Panc1 (cell line): ENCODE measurements around the gene KRTAP13-2. TPM values are rescaled to one million over a fixed set of nuclear protein-coding genes. Genes with fewer than 3 reads are reported as not detected.

Experiments used
- ATAC-seq: fragments of 200-7000 bp; cut with Tn5 transposase; 2 replicates; pipeline ENCODE4 v1.9.1; 2020; ENCODE audit warnings: mild to moderate bottlenecking, moderate library complexity
- BruUV-seq: library from RNA; stranded (reverse); fragments of 400-500 nt; replicated peaks from 2 replicates; lab custom pipeline; 2021; lab: Mats Ljungman, UMichigan
- CTCF ChIA-PET: fragments of 300-600 bp; sonication (Branson Sonifier 250); formaldehyde crosslinking; loops from one replicate; lab custom pipeline; 2022; ENCODE audit warnings: antibody characterized with exemption; lab: Charles Lee
- POLR2A ChIA-PET: fragments of 300-600 bp; sonication (Branson Sonifier 250); formaldehyde crosslinking; loops from one replicate; lab custom pipeline; 2022; ENCODE audit warnings: antibody characterized with exemption; lab: Charles Lee
- DNase-seq: peaks from one replicate; pipeline ENCODE4 v3.0.0-alpha.2; 2010; ENCODE audit warnings: low read depth, low spot score
- H3K27ac ChIP-seq: 2 replicates; pipeline ENCODE4 v1.5.1; 2011; ENCODE audit warnings: mild to moderate bottlenecking, low read length, inconsistent platforms
- H3K27me3 ChIP-seq: fragments of 200-500 bp; sonication (Bioruptor generic); 2 replicates; pipeline ENCODE4 v1.6.0; 2014; ENCODE audit warnings: low read length, inconsistent platforms; ENCODE audit not compliant: control insufficient read depth, insufficient read depth
- H3K36me3 ChIP-seq: fragments of 200-500 bp; sonication (Bioruptor generic); 2 replicates; pipeline ENCODE4 v1.5.1; 2014; ENCODE audit warnings: inconsistent platforms, mild to moderate bottlenecking, low read length, moderate library complexity; ENCODE audit not compliant: control insufficient read depth, insufficient read depth
- H3K4me1 ChIP-seq: 2 replicates; pipeline ENCODE4 v1.5.1; 2011; ENCODE audit warnings: inconsistent platforms, mild to moderate bottlenecking, low read length, moderate library complexity; ENCODE audit not compliant: control insufficient read depth, insufficient read depth
- H3K4me3 ChIP-seq, 2 experiments: 2 replicates each; pipeline ENCODE4 v1.5.1; 2011 to 2012; ENCODE audit warnings: low read depth in 2 of 2, low read length in 2 of 2, mild to moderate bottlenecking in 2 of 2, inconsistent platforms in 1 of 2, moderate library complexity in 1 of 2
- H3K9me3 ChIP-seq: fragments of 200-500 bp; sonication (Bioruptor generic); 2 replicates; pipeline ENCODE4 v1.5.1; 2014; ENCODE audit warnings: low read depth, mild to moderate bottlenecking, inconsistent platforms, low read length, moderate library complexity; ENCODE audit not compliant: control insufficient read depth, insufficient read depth
- CTCF ChIP-seq: fragments of 450-650 bp; IDR thresholded peaks from 2 replicates; pipeline ENCODE4 v1.5.1; 2017; ENCODE audit warnings: mild to moderate bottlenecking
- POLR2AphosphoS5 ChIP-seq: IDR thresholded peaks from 2 replicates; pipeline ENCODE4 v1.6.1; 2012; ENCODE audit warnings: mild to moderate bottlenecking, low read depth, low read length, moderate library complexity
- REST ChIP-seq, 2 experiments: IDR thresholded peaks; 2 replicates each; pipeline ENCODE4 v1.6.1; 2011 to 2012; ENCODE audit warnings: low read depth in 2 of 2, control low read depth in 1 of 2, low read length in 1 of 2, mild to moderate bottlenecking in 1 of 2, moderate library complexity in 1 of 2; ENCODE audit not compliant: insufficient read depth in 1 of 2
- SIN3A ChIP-seq: IDR thresholded peaks from 2 replicates; pipeline ENCODE4 v1.6.1; 2012; ENCODE audit warnings: low read depth, mild to moderate bottlenecking, low read length, moderate library complexity, borderline replicate concordance; ENCODE audit not compliant: insufficient read depth
- TCF7L2 ChIP-seq: IDR thresholded peaks from 2 replicates; pipeline ENCODE4 v1.6.1; 2011; ENCODE audit warnings: mild to moderate bottlenecking, low read depth, low read length, inconsistent platforms
- in situ Hi-C: cut with HindIII; loops from 2 replicates; pipeline ENCODE4 v1.10.0; 2016; ENCODE audit warnings: low sequenced_read_pairs, low pct_unique_long_range_greater_than_20kb
- intact Hi-C: fragments of 100-400 bp; cut with micrococcal nuclease; formaldehyde crosslinking; loops from one replicate; pipeline ENCODE4 v1.10.0; 2022; ENCODE audit not compliant: unreplicated experiment
- total RNA-seq: library from RNA; stranded (reverse); gene quantifications from one replicate; pipeline ENCODE4 v1.2.1, GENCODE V29; 2021; ENCODE audit not compliant: unreplicated experiment

Gene KRTAP13-2
- total RNA-seq, 1 experiment from 2014 or later: not detected

GRCh38 chr21:30336596-30336995 is 35.5 kb downstream of the KRTAP13-2 start:
- CTCF ChIA-PET: no interaction called here
- no peak overlapping the region for H3K27ac ChIP-seq
- intact Hi-C loops (no loop called here), in situ Hi-C loops (no loop called here)
- ATAC-seq (no peak), DNase-seq (no peak)
- no TSS peak for BruUV-seq
- H3K36me3 ChIP-seq: no peaks in the 10 kb centered on the region
- H3K9me3 ChIP-seq: no peaks in the 10 kb centered on the region
- no peaks in the 10 kb centered on the region for H3K27me3 ChIP-seq
- H3K4me1 ChIP-seq: no peaks in the 10 kb centered on the region
- TF ChIP-seq POLR2AphosphoS5 (no peak), SIN3A (no peak), TCF7L2 (no peak), REST (IDR thresholded peaks at IDR 0.05; ENCODE audit: insufficient read depth in 1 of 2, low read depth in 2 of 2, low read length in 1 of 2) (no peak), CTCF (no peak)
- POLR2A ChIA-PET: no interaction called here
- H3K4me3 ChIP-seq: no peak overlapping the region

- in situ Hi-C loops (no loop called here), intact Hi-C loops (no loop called here)
- BruUV-seq: no TSS peak
- CTCF ChIA-PET: no interaction called here
- Histone ChIP-seq H3K9me3 (no peaks in the 10 kb centered on the region), H3K27ac (no peak overlapping the region), H3K36me3 (no peaks in the 10 kb centered on the region), H3K4me1 (no peaks in the 10 kb centered on the region), H3K4me3 (no peak overlapping the region), H3K27me3 (no peaks in the 10 kb centered on the region)
- no peak for DNase-seq
- POLR2A ChIA-PET: no interaction called here
- ATAC-seq: no peak
- TF ChIP-seq CTCF: no peak
Measured at GRCh38 chr21:30333736-30334135, 38.3 kb downstream of the KRTAP13-2 start.

GRCh38 chr21:30332681-30333080 is 39.4 kb downstream of the KRTAP13-2 start:
- H3K9me3 ChIP-seq: no peaks in the 10 kb centered on the region
- TF ChIP-seq CTCF (no peak), POLR2AphosphoS5 (no peak), SIN3A (no peak), TCF7L2 (no peak), REST (IDR thresholded peaks at IDR 0.05; ENCODE audit: insufficient read depth in 1 of 2, low read depth in 2 of 2, low read length in 1 of 2) (no peak)
- no peaks in the 10 kb centered on the region for H3K27me3 ChIP-seq
- H3K4me1 ChIP-seq: no peaks in the 10 kb centered on the region
- no peak for DNase-seq
- no peak for ATAC-seq
- no TSS peak for BruUV-seq
- in situ Hi-C loops (no loop called here), intact Hi-C loops (no loop called here)
- no peak overlapping the region for H3K4me3 ChIP-seq
- H3K27ac ChIP-seq: no peak overlapping the region
- ChIA-PET CTCF (no interaction called here), POLR2A (no interaction called here)
- H3K36me3 ChIP-seq: no peaks in the 10 kb centered on the region
